HFFc6 (cell line): ENCODE measurements around the gene POMT1. TPM values are rescaled to one million over a fixed set of nuclear protein-coding genes. Genes with fewer than 3 reads are reported as not detected.
"Not testable (repeated sequence)": the region's sequence is repeated elsewhere in the genome, so short reads cannot be mapped to it uniquely, and the experiment has no call there.

Experiments used
- DNase-seq: peaks from one replicate; pipeline ENCODE4 v3.0.0-alpha.2; 2018
- H3K27ac Mint-ChIP-seq: 2 replicates; pipeline ENCODE4 v1.8.0; 2020; ENCODE audit warnings: mild to moderate bottlenecking, mixed read lengths
- H3K27me3 Mint-ChIP-seq: 2 replicates; pipeline ENCODE4 v1.8.0; 2021; ENCODE audit warnings: mild to moderate bottlenecking, moderate library complexity, mixed read lengths; ENCODE audit not compliant: insufficient read depth
- H3K36me3 Mint-ChIP-seq: 2 replicates; pipeline ENCODE4 v1.8.0; 2021; ENCODE audit warnings: low read depth, mixed read lengths
- H3K4me1 Mint-ChIP-seq: 2 replicates; pipeline ENCODE4 v1.8.0; 2020; ENCODE audit warnings: low read depth, mixed read lengths
- H3K4me3 Mint-ChIP-seq: 2 replicates; pipeline ENCODE4 v1.8.0; 2020; ENCODE audit warnings: mild to moderate bottlenecking, moderate library complexity, mixed read lengths
- H3K9me3 Mint-ChIP-seq: 2 replicates; pipeline ENCODE4 v1.8.0; 2020; ENCODE audit warnings: mild to moderate bottlenecking, mixed read lengths
- total RNA-seq, 6 experiments: library from RNA; stranded (reverse); fragmentation: NEBNext Ultra II Directional; extraction: Animal tissue kit (Norgen Biotek cat#: 25700); gene quantifications; 2 replicates in 1 of 6; 3 replicates in 5 of 6; pipeline ENCODE4 v1.2.3, GENCODE V29; 2021
- TF ChIP-seq, protein P1 (sequence below): fragments of 200-600 bp; sonication (generic); IDR thresholded peaks from 2 replicates; pipeline ENCODE4 v1.5.0; 2021; ENCODE audit warnings: antibody characterized with exemption, mild to moderate bottlenecking

Gene POMT1
- total RNA-seq, 6 experiments from 2014 or later: 39.0 to 45.7 (median 40.2) TPM

DNA sequence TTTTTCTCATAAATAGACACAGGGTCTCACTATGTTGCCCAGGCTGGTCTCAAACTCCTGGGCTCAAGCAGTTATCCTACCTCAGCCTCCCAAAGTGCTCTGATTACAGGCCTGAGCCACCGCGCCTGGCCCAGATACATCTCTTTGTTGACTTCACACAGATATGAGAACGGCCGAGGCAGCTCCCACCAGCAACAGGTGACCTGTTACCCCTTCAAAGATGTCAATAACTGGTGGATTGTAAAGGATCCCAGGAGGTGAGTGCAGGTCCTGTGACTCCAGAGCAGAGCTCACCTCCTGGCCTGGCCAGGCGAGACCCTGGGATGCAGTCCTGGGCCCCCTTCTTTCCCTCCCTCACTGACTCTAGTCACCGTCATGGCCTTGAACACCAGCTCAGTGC, 9.2 kb downstream of the POMT1 start:
- Mint-ChIP-seq H3K27ac (no peak overlapping the region), H3K27me3 (peaks cover 3% of the 10 kb centered on the region), H3K4me1 (no peaks in the 10 kb centered on the region), H3K36me3 (peaks cover 23% of the 10 kb centered on the region), H3K4me3 (no peak overlapping the region), H3K9me3 (no peaks in the 10 kb centered on the region)
- no peak for DNase-seq
- TF ChIP-seq, protein P1, sequence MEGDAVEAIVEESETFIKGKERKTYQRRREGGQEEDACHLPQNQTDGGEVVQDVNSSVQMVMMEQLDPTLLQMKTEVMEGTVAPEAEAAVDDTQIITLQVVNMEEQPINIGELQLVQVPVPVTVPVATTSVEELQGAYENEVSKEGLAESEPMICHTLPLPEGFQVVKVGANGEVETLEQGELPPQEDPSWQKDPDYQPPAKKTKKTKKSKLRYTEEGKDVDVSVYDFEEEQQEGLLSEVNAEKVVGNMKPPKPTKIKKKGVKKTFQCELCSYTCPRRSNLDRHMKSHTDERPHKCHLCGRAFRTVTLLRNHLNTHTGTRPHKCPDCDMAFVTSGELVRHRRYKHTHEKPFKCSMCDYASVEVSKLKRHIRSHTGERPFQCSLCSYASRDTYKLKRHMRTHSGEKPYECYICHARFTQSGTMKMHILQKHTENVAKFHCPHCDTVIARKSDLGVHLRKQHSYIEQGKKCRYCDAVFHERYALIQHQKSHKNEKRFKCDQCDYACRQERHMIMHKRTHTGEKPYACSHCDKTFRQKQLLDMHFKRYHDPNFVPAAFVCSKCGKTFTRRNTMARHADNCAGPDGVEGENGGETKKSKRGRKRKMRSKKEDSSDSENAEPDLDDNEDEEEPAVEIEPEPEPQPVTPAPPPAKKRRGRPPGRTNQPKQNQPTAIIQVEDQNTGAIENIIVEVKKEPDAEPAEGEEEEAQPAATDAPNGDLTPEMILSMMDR: no peak

- H3K36me3 Mint-ChIP-seq: peaks cover 23% of the 10 kb centered on the region
- TF ChIP-seq, protein P1: no peak
- peaks cover 3% of the 10 kb centered on the region for H3K27me3 Mint-ChIP-seq
- no peak overlapping the region for H3K4me3 Mint-ChIP-seq
- no peaks in the 10 kb centered on the region for H3K9me3 Mint-ChIP-seq
- DNase-seq: no peak
- no peak overlapping the region for H3K27ac Mint-ChIP-seq
- no peaks in the 10 kb centered on the region for H3K4me1 Mint-ChIP-seq
Measured at GRCh38 chr9:131513177-131513576, 10.5 kb downstream of the POMT1 start.

DNA sequence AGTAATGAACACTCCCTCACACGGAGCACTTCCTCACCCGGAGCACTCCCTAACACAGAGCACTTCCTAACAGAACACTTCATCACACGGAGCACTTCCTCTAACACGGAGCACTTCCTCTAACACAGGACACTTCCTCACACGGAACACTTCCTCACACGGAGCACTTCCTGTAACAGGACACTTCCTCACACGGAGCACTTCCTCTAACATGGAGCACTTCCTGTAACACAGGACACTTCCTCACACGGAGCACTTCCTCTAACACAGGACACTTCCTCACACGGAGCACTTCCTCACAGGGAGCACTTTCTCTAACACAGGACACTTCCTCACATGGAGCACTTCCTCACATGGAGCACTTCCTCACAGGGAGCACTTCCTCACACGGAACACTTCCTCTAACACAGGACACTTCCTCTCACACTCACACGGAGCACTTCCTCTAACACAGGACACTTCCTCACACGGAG, 12.9 kb downstream of the POMT1 start:
- not testable (repeated sequence) for H3K27ac Mint-ChIP-seq, H3K9me3 Mint-ChIP-seq, H3K4me1 Mint-ChIP-seq, H3K4me3 Mint-ChIP-seq, DNase-seq, H3K27me3 Mint-ChIP-seq
- peaks cover 31% of the 10 kb centered on the region for H3K36me3 Mint-ChIP-seq

DNA sequence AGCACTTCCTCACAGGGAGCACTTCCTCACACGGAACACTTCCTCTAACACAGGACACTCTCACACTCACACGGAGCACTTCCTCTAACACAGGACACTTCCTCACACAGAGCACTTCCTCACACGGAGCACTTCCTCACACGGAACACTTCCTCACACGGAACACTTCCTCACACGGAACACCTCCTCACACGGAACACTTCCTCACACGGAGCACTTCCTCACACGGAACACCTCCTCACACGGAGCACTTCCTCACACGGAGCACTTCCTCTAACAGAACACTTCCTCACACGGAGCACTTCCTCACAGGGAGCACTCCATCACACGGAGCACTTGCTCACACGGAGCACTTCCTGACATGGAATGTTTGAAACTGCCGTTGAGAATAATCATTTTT, 13.4 kb downstream of the POMT1 start:
- no peaks in the 10 kb centered on the region for H3K4me1 Mint-ChIP-seq
- DNase-seq: no peak
- H3K4me3 Mint-ChIP-seq: no peak overlapping the region
- no peaks in the 10 kb centered on the region for H3K9me3 Mint-ChIP-seq
- H3K36me3 Mint-ChIP-seq: peaks cover 27% of the 10 kb centered on the region
- TF ChIP-seq, protein P1: no peak
- H3K27me3 Mint-ChIP-seq: peaks cover 3% of the 10 kb centered on the region
- no peak overlapping the region for H3K27ac Mint-ChIP-seq

GRCh38 chr9:131516930-131517329, 14.2 kb downstream of the POMT1 start:
- H3K36me3 Mint-ChIP-seq: peaks cover 30% of the 10 kb centered on the region
- peaks cover 1% of the 10 kb centered on the region; the same call in 1 of the 2 replicates for H3K27me3 Mint-ChIP-seq
- DNase-seq: no peak
- H3K4me1 Mint-ChIP-seq: no peaks in the 10 kb centered on the region
- H3K9me3 Mint-ChIP-seq: no peaks in the 10 kb centered on the region
- H3K4me3 Mint-ChIP-seq: no peak overlapping the region
- TF ChIP-seq, protein P1: no peak
- no peak overlapping the region for H3K27ac Mint-ChIP-seq

GRCh38 chr9:131517761-131518190, 15.1 kb downstream of the POMT1 start:
- no peak for DNase-seq
- Mint-ChIP-seq H3K27ac (no peak overlapping the region), H3K27me3 (peaks cover 1% of the 10 kb centered on the region), H3K36me3 (peaks cover 30% of the 10 kb centered on the region), H3K4me1 (no peaks in the 10 kb centered on the region), H3K4me3 (no peak overlapping the region), H3K9me3 (no peaks in the 10 kb centered on the region)
- TF ChIP-seq, protein P1: no peak
